Spleen (tissue), 11 donors: ENCODE results near the gene MUC3A. TPM values are rescaled to one million over a fixed set of nuclear protein-coding genes. Genes with fewer than 3 reads are reported as not detected.

ENCODE experiments used
- DNase-seq: peaks from one replicate; pipeline ENCODE4 v3.0.0-alpha.2; 2020
- H3K27ac ChIP-seq, 8 donors: fragments of 200-600 bp; sonication (generic) in 7 of 8; 1 replicate in 4 of 8; 2 replicates in 4 of 8; pipeline versions ENCODE4 v1.5.0 to v1.8.0; 2016 to 2021; ENCODE audit warnings: inconsistent platforms in 4 of 8, mild to moderate bottlenecking in 4 of 8, moderate library complexity in 1 of 8
- H3K27me3 ChIP-seq, 7 donors: fragments of 200-600 bp; sonication (generic) in 6 of 7; replicated peaks in 1 of 7; 1 replicate in 4 of 7; 2 replicates in 3 of 7; pipeline versions ENCODE4 v1.5.0 to v1.8.0; 2016 to 2021; ENCODE audit warnings: inconsistent platforms in 3 of 7, mild to moderate bottlenecking in 1 of 7
- H3K36me3 ChIP-seq, 6 donors: fragments of 200-600 bp; sonication (generic) in 5 of 6; 1 replicate in 4 of 6; 2 replicates in 2 of 6; pipeline versions ENCODE4 v1.5.0 to v1.8.0; 2016 to 2021; ENCODE audit warnings: inconsistent platforms in 2 of 6
- H3K4me1 ChIP-seq, 6 donors: fragments of 200-600 bp; sonication (generic) in 5 of 6; 1 replicate in 3 of 6; 2 replicates in 3 of 6; pipeline versions ENCODE4 v1.5.0 to v1.8.0; 2016 to 2021; ENCODE audit warnings: inconsistent platforms in 3 of 6
- H3K4me3 ChIP-seq, 8 donors: fragments of 200-600 bp; sonication (generic) in 7 of 8; 1 replicate in 4 of 8; 2 replicates in 4 of 8; pipeline versions ENCODE4 v1.5.0 to v1.8.0; 2016 to 2021; ENCODE audit warnings: inconsistent platforms in 4 of 8, mild to moderate bottlenecking in 4 of 8, moderate library complexity in 2 of 8
- H3K9me3 ChIP-seq, 8 donors: fragments of 200-600 bp; sonication (generic) in 7 of 8; 1 replicate in 4 of 8; 2 replicates in 4 of 8; pipeline versions ENCODE4 v1.5.0 to v1.8.0; 2016 to 2021; ENCODE audit warnings: inconsistent platforms in 4 of 8
- CTCF ChIP-seq, 11 experiments: fragments of 200-600 bp in 7 of 11; fragments of 450-650 bp in 4 of 11; sonication (generic) in 4 of 11; IDR thresholded peaks in 8 of 11; conservative IDR thresholded peaks in 3 of 11; 1 replicate in 7 of 11; 2 replicates in 4 of 11; pipeline versions ENCODE4 v1.4.0 to v1.8.0; 2016 to 2021; ENCODE audit warnings: antibody characterized with exemption in 11 of 11, inconsistent platforms in 4 of 11, mild to moderate bottlenecking in 1 of 11
- POLR2A ChIP-seq, 3 donors: fragments of 450-650 bp; IDR thresholded peaks; one replicate each; pipeline ENCODE4 v1.5.1; 2017; ENCODE audit warnings: antibody characterized with exemption in 3 of 3, mild to moderate bottlenecking in 1 of 3
- POLR2AphosphoS5 ChIP-seq, 3 donors: sonication (generic); formaldehyde crosslinking; IDR thresholded peaks; one replicate each; pipeline ENCODE4 v1.5.1; 2017; ENCODE audit warnings: antibody characterized with exemption in 3 of 3
- WGBS, 5 donors: extraction: QIAGEN DNeasy Blood & Tissue Kit in 3 of 5; methylation state at CpG; one replicate each; pipeline versions ENCODE4 v1.1.5 to v1.1.7; 2013 to 2018; 5-methylcytosine and 5-hydroxymethylcytosine counted together
- intact Hi-C: fragments of 100-400 bp; cut with DNase I; formaldehyde crosslinking; loops from one replicate; pipeline ENCODE4 v1.15.0; 2023; ENCODE audit warnings: low total_unique reads
- polyA plus RNA-seq, 3 donors: library from polyadenylated mRNA; stranded (reverse); fragments of 200-250 nt; gene quantifications; one replicate each; pipeline ENCODE4 v1.2.1, GENCODE V29; 2013
- total RNA-seq, 7 donors: library from RNA; depleted of rRNA in 3 of 7; stranded (reverse); fragments of >200 nt in 3 of 7; fragmentation: NEBNext Ultra II Directional in 4 of 7; extraction: Animal tissue kit (Norgen Biotek cat#: 25700) in 4 of 7; gene quantifications; one replicate each; pipeline versions ENCODE4 v1.1.0 to v1.2.1, GENCODE V29; 2016 to 2021
- donor health status: healthy with polysubstance abuse.
- donor health status: DM: no; HTN: no; CAD: no; lungs with moderate emphysema.
- donor health status: DM: no; HTN: no; CAD: no.
- donor health status: Bipolar disorder and iron deficiency.
- donor health status: healthy.
- donor health status: DM: no; HTN: no; CAD: no.
- donor health status: DM: yes; HTN: yes; CAD: no.

Gene MUC3A
- total and polyA plus RNA-seq, 10 donors, result 0.07 to 0.73 (median 0.28) TPM

GRCh38 chr7:100968031-100968430 is 18.7 kb downstream of the MUC3A start:
- Histone ChIP-seq H3K4me1 (peaks cover 14 to 24% (median 18%) of the 10 kb centered on the region in 6 donors), H3K27me3 (peaks cover 19 to 84% (median 48%) of the 10 kb centered on the region in 7 donors), H3K9me3 (no peaks in the 10 kb centered on the region), H3K4me3 (no peak overlapping the region), H3K27ac (no peak overlapping the region), H3K36me3 (no peaks in the 10 kb centered on the region)
- no peak for DNase-seq
- 10 to 15% (median 13%) methylated on average over 5 to 6 of the region's 6 CpGs for WGBS, 5 donors
- no peak for TF ChIP-seq POLR2A (IDR thresholded peaks at IDR 0.05)
- TF ChIP-seq CTCF (IDR thresholded peaks at IDR 0.05 in 8 of 11, conservative IDR thresholded peaks at IDR 0.05 in 3 of 11), result no peak
- TF ChIP-seq POLR2AphosphoS5 (IDR thresholded peaks at IDR 0.05), result no peak
- intact Hi-C loops, result no loop called here

- TF ChIP-seq CTCF (IDR thresholded peaks at IDR 0.05 in 8 of 11, conservative IDR thresholded peaks at IDR 0.05 in 3 of 11) (no peak), POLR2A (IDR thresholded peaks at IDR 0.05) (no peak), POLR2AphosphoS5 (IDR thresholded peaks at IDR 0.05) (no peak)
- H3K9me3 ChIP-seq, result no peaks in the 10 kb centered on the region
- H3K27me3 ChIP-seq, result peaks cover 19 to 78% (median 44%) of the 10 kb centered on the region in 7 donors
- H3K36me3 ChIP-seq, result no peaks in the 10 kb centered on the region
- no peak overlapping the region for H3K27ac ChIP-seq
- H3K4me1 ChIP-seq, result peaks cover 14 to 24% (median 18%) of the 10 kb centered on the region in 6 donors
- no peak for DNase-seq
- H3K4me3 ChIP-seq, result no peak overlapping the region
- 11 to 20% (median 16%) methylated on average over 3 of the region's 3 CpGs for WGBS, 5 donors
- intact Hi-C loops, result no loop called here
These were observed 19.3 kb downstream of the MUC3A start for GRCh38 chr7:100968650-100969049.

GRCh38 chr7:100969066-100969615 is 19.8 kb downstream of the MUC3A start, which contains the start of gene MUC12:
Gene MUC12, plus strand, starts transcription at chr7:100969565. Its CDS starts 58 bp downstream, at chr7:100969623.
- peaks cover 14 to 24% (median 18%) of the 10 kb centered on the region in 6 donors for H3K4me1 ChIP-seq
- intact Hi-C loops, result no loop called here
- no peak within 1 kb of the TSS for H3K27ac ChIP-seq
- DNase-seq, result no peak
- H3K36me3 ChIP-seq, result no peaks in the 10 kb centered on the region
- no peak within 1 kb of the TSS for H3K4me3 ChIP-seq
- H3K9me3 ChIP-seq, result peaks cover 0 to 4% (median 0%) of the 10 kb centered on the region in 8 donors
- TF ChIP-seq CTCF (IDR thresholded peaks at IDR 0.05 in 8 of 11, conservative IDR thresholded peaks at IDR 0.05 in 3 of 11) (no peak), POLR2A (IDR thresholded peaks at IDR 0.05) (no peak)
- WGBS, 5 donors, result 51 to 64% (median 59%) methylated on average over 12 of the region's 12 CpGs
- peaks cover 19 to 73% (median 39%) of the 10 kb centered on the region in 7 donors for H3K27me3 ChIP-seq

- TF ChIP-seq POLR2A (IDR thresholded peaks at IDR 0.05) (no peak), POLR2AphosphoS5 (IDR thresholded peaks at IDR 0.05) (no peak), CTCF (IDR thresholded peaks at IDR 0.05 in 8 of 11, conservative IDR thresholded peaks at IDR 0.05 in 3 of 11) (no peak)
- Histone ChIP-seq H3K27ac (no peak overlapping the region), H3K36me3 (no peaks in the 10 kb centered on the region), H3K4me3 (no peak overlapping the region), H3K27me3 (peaks cover 6 to 56% (median 17%) of the 10 kb centered on the region in 7 donors), H3K4me1 (peaks cover 3 to 10% (median 6%) of the 10 kb centered on the region in 6 donors), H3K9me3 (peaks cover 0 to 13% (median 2%) of the 10 kb centered on the region in 8 donors)
- 50 to 59% (median 55%) methylated on average over 14 of the region's 14 CpGs for WGBS, 5 donors
- intact Hi-C loops, result no loop called here
- no peak for DNase-seq
These were observed 22.0 kb downstream of the MUC3A start for GRCh38 chr7:100971111-100972001.
